HEK293 (cell line): ENCODE results near the gene GAK.

ENCODE experiments used
- CTCF ChIP-seq: fragments of 450-650 bp; formaldehyde crosslinking; IDR thresholded peaks from 2 replicates; pipeline ENCODE4 v1.5.1; 2016; ENCODE audit warnings: missing biosample characterization, missing genetic modification characterization
- EGR2 ChIP-seq: fragments of 450-650 bp; formaldehyde crosslinking; IDR thresholded peaks from 2 replicates; pipeline ENCODE4 v1.5.1; 2016; ENCODE audit warnings: low read depth, missing biosample characterization, missing genetic modification characterization
- INSM2 ChIP-seq: fragments of 450-650 bp; formaldehyde crosslinking; IDR thresholded peaks from 2 replicates; pipeline ENCODE4 v1.5.1; 2016; ENCODE audit warnings: missing biosample characterization, missing genetic modification characterization
- REST ChIP-seq: fragments of 450-650 bp; formaldehyde crosslinking; IDR thresholded peaks from 2 replicates; pipeline ENCODE4 v1.5.1; 2016; ENCODE audit warnings: missing biosample characterization, missing genetic modification characterization
- ZBTB1 ChIP-seq: fragments of 450-650 bp; formaldehyde crosslinking; IDR thresholded peaks from 2 replicates; pipeline ENCODE4 v1.5.1; 2016; ENCODE audit warnings: missing biosample characterization, missing genetic modification characterization
- ZNF24 ChIP-seq: fragments of 450-650 bp; formaldehyde crosslinking; IDR thresholded peaks from 2 replicates; pipeline ENCODE4 v1.5.1; 2016; ENCODE audit warnings: missing biosample characterization, missing genetic modification characterization
- ZNF544 ChIP-seq: fragments of 450-650 bp; formaldehyde crosslinking; IDR thresholded peaks from 2 replicates; pipeline ENCODE4 v1.5.0; 2017; ENCODE audit warnings: missing biosample characterization, missing genetic modification characterization

- TF ChIP-seq CTCF = no peak
- no peak for TF ChIP-seq REST (tag by site-specific recombination)
- TF ChIP-seq ZNF544 (tag by site-specific recombination) = no peak
- TF ChIP-seq ZBTB1 (tag by site-specific recombination) = no peak
- TF ChIP-seq INSM2 (tag by site-specific recombination) = no peak
- no peak for TF ChIP-seq EGR2 (tag by site-specific recombination)
- TF ChIP-seq ZNF24 (tag by site-specific recombination) = no peak
These were observed 38.0 kb downstream of the GAK start for GRCh38 chr4:893995-894705.
